Measurements from ENCODE around the gene INSIG2.
"Not testable (repeated sequence)": the region's sequence is repeated elsewhere in the genome, so short reads cannot be mapped to it uniquely, and the experiment has no call there.

INSIG2 gene

DNA sequence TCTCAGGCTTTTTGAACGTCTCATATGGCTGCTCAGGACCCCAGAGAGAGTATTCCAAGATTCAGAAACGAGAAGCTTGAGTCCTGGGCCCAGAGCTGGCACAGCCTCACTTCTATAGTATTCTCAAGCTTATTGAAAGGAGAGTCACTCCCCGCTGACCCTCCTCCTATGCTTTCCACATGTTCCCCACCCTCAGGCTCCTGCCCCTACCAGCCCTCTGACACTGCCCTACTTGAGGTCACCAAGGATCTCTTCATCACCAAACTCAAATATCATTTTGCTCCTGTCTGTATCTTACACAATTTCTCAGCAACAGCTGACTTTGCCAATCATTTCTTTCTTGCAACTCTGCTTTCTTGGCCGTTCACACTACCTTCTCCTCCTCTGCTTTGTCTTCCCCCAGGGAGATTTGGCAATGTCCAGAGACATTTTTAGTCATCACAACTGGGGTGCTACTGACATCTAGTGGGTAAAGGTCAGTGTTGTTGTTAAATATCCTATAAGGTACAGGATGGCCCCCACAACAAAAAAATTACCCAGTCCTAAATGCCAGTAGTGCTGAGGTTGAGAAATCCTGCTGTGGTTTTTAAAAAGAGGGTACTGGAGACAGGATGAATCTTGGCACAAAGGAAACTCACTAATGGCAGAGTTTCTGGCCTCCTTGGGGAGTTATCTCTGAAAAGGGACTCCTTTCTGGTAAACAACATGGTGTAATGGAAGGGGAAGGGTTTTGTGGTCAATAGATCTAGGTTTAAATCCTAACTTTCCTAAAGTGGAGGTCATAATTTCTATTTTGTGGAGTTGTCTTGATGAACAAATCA lies 26.9 kb upstream of the INSIG2 start:
- no peak for FAIRE-seq

DNA sequence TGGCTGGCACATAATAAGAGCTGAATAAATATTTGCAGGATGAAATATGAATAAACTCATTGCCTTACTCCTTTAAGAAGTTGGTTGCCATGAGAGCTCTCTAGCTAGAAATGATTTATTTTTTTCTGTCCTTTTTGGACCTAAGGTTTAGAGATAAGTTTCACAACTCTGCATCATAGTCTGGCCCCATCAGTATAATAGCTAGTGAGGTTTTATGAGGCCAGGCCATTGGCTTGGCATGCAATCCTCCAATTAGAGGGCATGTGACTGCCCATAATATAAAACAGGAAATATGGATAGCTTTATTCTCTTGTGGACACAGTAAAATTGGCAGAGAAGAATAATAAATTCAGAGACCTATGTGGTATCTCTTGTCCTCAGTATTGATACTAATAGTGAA lies 26.2 kb upstream of the INSIG2 start:
- no peak for FAIRE-seq

DNA sequence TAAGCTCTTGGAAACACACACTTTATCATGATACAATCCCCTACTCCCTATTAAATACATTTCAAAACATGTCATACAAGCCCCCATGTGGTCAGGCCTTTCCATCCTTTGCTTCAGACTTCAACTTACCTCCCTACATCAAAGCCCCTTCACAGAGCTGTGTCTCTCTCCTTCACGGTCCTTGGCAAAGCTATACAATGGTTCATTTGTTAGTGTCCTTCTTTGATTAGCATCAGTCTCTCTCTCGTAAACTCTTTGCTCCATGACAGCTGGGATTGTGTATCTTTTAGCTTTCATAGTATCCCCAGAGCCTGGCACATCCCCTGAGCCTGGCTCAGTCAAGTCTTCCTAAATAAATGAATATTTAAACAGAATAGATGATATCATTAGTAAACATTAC lies 25.6 kb upstream of the INSIG2 start:
- FAIRE-seq = no peak

DNA sequence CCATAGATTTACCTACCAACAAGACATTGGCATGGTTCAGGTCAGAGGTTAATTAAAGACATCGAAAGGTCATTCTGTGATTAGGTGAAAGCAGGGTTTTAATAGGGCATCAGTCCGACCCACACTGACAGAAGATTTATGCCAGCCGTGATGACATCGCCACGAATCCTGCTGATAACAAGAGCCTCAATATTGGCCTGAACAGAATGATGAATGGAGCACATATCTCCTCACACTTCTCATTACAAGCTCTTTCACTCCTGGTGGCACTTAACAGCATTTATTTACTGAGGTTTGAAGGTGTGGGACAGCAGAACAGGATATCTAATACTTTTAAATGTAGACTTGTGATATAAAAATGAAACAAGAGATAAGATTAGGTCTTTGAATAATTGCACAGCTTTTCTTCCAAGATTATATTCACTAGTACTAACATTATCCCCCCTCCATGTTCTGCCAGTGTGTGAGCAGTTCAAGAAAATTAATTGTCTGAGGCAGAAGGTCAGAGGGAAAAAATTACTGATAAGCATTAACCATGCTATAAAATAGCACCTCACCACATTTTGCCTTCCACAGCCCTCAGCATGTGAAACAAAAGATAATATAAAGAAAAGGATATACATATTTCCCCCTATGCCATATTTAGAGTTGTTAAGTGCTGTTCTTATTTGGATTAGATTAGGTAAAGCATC lies 23.1 kb upstream of the INSIG2 start:
- FAIRE-seq = no peak

DNA sequence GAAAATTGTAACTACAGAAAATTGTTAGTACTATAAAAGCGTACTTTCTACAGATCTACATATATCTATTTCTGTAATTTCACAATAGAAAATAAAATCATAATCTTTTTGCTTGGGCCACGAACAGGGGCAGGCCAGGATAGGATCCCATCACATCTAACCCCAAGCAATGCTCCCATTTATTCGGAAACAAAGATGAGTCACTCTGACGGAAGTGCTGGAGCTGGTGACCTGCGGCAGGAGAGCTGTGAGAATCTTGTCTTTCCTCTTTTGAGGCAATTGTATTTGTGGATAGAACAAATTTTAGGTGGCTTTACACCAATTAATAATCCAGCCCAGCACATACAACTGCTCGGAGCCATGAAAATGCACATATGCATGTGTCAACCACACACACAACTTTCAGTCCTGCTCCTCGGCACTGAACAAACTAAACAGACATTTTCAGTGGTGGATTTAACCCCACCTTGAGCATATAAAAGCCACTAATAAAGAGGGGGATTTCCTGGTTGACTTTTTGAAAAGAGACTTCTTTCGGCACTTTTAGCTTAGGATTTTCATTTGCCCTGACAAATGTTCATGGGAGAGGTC lies 22.3 kb upstream of the INSIG2 start:
- no peak for FAIRE-seq

DNA sequence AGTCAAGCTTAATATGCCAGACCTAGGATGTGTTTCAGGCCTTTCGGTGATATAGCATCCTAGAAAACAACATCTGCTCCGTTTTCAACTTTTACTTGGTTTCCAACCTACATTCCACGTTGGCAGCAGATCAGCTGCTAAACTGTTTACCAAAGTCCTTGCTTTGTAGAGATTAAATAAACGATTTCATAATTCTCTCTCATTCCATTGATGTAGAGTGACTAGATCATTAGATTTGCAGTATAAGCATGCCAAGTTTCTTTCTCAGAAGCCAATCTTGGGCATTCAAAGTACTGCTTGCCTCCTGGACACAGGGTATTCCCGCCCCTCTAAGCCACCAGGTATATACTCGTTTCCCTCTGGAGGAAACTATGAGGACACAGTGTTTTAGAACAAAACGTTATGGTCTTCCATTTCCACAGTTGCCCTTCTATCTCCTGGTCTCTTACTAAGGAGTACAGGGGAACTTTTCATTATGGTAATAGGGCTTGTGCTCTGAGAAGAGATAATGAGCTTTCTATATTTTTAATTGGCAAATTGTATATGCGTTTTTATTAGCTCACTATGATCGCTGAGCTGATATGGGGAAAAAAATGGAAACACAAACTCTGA lies 10.5 kb upstream of the INSIG2 start:
- no peak for FAIRE-seq

DNA sequence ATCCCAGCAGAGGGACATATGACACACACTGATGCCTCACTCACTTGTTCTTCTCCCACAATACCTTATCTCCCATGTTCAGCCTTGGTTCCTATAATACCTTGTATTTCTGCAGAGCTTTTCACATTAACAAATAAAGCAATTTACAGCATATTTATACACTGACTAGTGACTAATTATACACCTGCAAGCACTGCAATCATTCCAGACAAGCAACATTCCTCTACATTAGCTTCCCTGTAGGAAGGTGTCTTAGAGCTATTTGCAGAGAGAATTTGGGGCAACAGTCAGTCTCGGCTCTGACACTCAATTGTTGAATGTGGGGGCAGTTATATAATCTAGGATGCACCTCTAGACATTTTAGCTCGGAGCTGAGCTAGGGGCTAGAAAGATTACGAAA lies 9.5 kb upstream of the INSIG2 start:
- no peak for FAIRE-seq

DNA sequence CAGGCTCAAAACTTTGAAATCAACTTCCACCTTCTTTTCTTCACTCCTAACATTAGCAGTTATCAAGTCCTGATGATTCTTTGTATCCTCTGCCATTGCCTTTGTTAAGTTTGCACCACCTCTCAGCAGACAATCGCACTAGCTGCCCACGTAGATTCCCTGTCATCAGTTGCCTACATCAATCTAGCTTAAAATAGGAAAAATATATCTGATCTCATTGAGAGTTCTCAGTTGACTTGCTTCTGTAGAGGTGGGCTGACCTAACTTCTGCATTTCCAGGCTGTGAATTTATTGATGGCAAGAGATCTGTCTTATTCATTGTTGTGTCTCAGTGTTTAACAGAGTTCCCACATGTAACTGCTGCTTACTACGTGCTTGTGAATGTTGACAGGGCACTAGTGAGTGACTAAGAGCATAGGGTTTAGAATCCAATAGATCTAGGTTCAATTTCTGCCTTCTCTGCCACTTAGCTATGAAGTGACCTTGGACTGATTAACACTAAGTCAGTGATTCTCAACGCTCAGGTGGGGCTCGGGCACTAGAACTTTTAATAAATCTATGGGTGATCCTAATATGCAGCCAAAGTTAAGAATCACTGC lies 3.7 kb upstream of the INSIG2 start:
- no peak for FAIRE-seq

DNA sequence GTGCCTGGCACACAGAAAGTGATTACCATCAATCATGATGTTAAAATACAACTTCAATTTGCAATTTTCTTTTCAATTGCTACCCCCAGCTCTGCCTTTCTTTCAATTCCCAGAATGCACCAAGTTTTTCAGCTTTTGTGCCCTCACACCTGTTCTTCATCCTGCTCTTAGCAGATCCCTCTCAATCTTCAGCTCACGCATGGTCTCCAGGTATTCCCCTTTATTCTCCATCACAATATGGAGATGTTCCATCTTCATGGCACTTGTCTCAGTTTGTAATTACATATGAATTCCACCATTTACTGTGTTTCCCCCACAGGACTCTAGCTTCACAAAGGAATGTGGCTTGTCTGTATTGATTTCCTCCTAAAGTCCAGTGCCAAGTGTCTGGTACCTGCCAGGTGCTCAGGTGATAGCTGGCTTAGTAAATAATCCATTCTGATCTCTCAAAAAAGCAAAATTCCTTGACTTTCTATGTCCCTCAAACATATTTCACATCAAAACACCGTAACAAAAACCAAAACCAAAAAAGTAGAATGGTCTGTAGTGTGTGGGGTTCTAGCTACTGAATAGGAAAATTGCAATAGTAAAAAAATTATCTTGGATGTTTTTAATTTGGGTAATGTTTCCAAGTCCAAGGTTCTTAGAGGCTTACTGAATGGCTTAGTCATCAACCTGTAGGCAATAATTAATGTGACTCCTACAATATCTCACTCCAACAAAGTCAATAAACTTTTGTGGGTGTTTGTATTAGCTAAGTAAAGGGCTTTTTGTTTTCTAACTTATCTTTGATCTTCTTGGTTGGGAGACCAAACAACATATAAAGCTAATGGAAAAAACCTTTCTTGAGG lies 2.9 kb upstream of the INSIG2 start:
- no peak for FAIRE-seq

DNA sequence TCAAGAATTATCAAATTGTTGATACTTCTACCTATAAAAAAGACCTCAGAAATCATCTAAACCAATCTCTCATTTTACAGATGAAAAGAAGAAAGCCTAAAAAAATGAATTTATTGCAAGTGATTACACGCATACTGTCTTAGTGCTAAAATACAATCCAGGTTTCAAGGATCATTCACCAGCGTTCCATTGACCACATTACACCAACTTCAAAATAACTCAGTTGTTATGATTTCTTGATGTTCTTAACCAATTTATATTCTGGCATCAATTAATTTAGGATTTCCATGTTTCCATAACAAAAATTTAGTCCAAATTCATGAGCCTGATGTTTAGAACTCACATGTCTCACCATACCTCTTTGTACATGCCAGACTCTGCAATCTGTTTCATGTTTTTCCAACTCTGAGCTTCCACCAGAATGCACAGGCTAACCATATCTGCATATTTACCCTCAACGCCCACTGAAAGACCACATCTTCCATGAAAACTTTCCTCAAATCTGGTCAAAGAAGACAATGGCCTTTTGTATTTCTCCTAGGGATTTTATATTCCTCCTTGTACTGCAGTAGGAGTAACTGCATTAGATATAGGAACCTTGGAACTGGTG lies 2.1 kb upstream of the INSIG2 start:
- FAIRE-seq = no peak

DNA sequence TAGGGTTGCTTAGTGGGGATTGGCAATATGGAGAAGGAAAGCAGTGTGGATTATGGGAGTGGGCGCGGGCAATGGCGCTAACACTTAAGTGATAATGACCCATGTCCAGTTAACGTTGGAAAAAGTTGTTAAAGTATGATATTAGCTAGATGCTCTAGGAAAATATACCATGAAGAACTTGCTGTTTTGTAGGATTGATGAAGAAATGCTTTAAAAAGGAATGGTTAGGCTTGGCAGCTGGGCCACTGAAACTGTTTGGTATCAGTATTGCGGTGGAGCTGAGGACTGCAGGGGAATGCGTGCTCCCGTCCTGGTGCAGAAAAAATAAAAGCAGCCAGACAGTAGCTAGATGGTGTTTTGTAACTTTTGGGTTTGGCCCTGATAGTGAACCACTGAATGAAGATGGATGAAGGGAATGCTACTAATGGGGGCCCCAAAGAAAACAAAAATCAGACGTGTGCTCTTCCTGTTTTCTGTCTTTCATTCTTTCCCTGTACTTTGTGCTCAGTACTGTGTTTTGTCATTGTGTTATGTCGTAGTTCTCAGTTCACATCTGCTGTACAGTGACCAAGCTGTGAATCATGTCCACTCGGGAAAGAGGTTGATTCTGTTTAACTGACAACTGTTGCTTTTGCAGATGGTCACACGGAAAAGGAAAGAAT lies 999 bp downstream of the INSIG2 start:
- no peak for FAIRE-seq

DNA sequence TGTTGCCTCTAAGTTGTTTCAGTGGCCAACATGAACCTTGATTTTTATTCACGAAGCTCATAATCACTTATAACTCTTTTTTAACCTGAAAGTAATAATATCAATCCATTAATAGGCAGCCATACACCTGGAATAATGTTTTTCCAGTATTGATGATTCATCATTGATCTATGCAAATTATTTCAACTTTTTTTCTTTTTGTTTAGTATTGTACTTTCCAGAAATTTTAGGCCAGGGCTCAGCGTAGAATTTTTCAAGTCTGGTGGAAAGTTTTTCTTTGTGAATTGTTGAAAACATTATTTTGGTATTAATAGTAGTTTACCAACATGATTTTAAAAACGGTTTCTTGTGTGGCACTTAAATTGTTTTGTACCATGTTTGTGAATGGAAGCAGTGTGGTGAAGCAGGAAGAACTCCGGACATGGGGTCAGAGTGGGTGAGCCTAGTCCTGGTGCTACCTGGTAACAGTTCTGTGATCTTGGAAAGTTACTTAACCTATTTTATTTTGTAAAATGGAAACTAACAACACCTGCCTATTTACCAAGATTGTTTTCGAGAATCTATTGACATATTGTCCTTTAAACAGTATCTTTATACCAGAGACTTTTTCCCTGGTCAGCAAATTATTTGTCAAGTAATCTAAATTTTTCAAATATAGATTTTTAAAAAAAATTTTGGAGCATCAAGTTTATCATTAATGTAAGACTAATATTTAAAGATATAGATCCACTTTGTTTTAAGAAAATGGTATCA lies 2.3 kb downstream of the INSIG2 start:
- FAIRE-seq = no peak

DNA sequence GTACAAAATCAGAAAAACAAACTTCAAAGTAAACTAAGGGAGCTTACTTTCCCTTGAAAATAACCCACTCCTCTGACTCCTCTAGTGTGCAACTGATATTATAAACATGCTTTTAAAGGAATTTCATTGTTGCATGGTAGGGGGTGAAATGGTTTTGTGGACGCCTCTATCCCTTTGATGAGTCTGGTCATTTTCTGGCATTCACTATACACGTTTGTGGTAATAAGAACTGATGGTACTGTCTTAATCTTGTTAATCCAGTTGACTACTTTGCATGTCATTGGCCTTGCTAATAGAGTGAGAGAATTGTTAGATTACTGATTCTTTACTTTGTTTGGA lies 2.8 kb downstream of the INSIG2 start:
- FAIRE-seq = no peak

DNA sequence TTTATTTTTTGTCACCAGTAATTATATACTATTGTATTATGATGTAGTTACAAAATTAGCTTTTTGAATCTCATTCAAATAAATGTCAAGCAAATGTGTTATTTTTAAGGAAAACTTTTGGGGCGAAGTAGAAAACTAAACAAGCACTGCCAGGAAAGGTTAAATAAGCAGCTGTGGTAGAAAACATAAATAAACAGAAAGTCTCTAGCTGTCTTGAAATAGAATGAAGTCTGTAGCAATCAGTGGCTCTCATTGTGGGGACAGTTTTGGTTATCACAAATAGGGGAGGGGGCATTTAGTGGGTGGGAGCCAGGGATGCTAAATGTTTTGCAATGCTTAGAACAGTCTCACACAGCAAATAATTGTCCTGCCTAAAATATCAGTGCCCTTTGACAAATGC lies 3.4 kb downstream of the INSIG2 start:
- FAIRE-seq = no peak

DNA sequence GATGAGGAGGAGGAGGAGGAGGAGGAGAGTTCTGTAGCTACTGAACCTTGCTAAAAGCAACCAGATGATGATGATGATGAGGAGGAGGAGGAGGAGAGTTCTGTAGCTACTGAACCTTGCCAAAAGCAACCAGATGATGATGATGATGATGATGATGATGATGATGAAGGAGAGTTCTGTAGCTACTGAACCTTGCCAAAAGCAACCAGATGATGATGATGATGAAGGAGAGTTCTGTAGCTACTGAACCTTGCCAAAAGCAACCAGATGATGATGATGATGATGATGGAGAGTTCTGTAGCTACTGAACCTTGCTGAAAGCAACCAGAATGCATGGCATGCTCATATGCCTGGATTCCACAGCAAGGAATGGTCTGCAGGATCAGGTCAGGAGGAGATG lies 5.8 kb downstream of the INSIG2 start:
- FAIRE-seq = not testable (repeated sequence)

DNA sequence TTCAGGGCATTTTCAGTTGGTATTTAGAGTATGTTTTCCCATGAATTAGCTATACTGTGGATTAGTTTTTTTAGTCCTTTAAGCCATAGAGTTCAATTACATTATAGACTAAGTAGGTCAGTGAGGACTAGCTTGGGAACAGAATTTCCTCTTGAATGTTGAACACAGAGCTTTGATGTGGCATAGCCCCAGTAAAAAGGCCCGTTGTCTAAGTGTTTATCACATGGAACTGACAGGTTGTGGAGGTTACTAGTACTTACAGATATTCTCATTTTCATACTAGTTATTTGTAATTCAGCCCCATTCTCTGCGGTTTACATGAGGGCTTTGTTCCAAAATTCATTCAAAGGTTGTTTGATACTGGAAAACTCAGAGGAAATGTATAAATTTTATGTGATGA lies 6.2 kb downstream of the INSIG2 start:
- FAIRE-seq = no peak

DNA sequence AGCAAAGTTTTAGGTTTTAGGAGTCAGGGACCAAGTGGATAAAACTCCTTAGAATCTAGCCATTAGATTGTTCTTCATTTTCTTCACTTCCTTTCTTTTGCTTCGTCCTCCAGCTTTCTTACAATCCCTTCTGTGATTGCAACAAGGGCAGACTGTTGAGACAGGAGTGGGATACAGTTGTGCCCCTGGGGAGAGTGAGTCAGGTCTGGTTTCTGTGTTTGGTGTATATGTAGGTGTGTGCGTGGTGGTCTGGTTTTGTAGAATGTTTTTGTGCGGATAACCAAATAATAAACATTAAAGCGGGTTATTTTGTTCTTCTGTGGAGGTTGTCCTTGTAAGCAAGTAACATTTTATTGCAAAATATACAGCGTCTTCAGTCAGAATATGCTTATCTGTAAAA lies 7.3 kb downstream of the INSIG2 start:
- FAIRE-seq = no peak

DNA sequence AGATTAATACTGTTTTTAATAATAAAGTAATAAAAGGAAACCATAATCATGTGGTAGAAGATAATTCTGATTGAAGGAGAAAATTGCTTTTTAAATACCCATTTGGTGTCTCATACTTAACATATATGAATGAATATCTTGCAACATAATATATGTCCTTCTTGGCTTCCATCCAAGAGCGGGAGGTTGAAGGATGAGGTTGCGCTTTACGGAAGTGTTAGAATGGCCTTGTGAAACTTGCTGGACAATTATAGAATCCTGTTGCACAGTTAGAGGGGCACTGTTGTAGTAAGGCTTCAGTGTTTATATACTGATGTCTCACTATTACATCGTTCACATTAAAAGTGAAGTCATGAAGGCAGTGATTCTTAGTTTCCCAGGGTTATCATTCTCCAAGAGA lies 9.4 kb downstream of the INSIG2 start:
- FAIRE-seq = no peak

DNA sequence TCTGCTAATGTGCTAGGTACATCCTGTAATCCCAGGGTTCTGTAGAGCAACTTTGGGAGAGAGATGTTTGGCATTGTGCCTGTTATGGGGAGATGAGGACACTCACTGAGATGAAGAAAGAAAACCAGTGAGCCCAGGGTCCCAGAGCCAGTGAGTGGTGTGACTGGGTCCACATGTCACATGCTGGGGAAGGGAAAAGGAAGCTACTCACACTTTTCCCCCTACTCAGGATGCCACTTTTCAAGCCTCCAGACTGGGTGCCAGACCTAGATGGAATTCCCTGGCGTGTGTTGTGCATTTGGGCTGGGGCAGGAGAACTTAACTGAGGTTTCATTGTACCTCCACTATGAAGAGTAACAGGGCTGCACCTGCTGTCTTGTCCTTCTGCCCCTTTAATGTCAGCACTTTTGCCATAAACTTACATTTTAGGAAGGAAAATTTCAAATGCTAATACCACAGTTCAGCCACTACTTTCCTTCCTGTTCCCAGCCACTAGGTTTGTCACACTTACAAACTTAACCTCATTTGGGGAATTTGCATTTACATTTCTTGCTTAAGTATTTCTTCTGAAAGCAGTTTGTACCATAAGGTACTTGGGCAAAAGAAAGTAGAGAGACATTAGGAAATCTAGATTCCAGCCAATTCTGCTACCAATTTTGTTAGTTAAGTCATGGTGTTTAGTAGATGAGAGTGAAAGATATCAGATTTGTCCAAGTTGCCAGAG lies 10.2 kb downstream of the INSIG2 start:
- no peak for FAIRE-seq
